ENCODE measurements around the gene SURF2.

SURF2 gene

DNA sequence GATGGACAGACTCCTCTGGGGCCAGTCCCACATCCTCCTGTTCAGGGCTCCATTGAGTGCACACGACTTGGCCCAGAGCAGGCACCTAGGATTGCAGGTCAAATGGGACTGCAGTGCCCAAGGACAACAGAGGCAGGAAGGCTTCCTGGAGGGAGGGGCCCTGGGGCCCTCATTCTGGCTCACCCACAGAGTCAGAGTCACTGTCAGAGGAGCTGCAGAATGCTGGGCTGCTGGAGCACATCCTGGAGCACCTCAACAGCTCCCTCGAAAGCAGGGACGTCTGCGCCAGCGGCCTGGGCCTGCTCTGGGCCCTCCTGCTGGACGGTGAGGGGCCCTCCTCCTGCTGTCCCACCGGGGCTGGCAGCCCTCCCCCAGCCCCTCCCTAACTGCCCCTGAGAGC is 46.3 kb downstream of the SURF2 start:
- no peak for DNase-seq (ENCODE audit: extremely low read depth, low read depth)
- no peak overlapping the region for H3K4me3 ChIP-seq (replicated peaks; ENCODE audit: low read depth, low read length)
- TF ChIP-seq, protein P1, sequence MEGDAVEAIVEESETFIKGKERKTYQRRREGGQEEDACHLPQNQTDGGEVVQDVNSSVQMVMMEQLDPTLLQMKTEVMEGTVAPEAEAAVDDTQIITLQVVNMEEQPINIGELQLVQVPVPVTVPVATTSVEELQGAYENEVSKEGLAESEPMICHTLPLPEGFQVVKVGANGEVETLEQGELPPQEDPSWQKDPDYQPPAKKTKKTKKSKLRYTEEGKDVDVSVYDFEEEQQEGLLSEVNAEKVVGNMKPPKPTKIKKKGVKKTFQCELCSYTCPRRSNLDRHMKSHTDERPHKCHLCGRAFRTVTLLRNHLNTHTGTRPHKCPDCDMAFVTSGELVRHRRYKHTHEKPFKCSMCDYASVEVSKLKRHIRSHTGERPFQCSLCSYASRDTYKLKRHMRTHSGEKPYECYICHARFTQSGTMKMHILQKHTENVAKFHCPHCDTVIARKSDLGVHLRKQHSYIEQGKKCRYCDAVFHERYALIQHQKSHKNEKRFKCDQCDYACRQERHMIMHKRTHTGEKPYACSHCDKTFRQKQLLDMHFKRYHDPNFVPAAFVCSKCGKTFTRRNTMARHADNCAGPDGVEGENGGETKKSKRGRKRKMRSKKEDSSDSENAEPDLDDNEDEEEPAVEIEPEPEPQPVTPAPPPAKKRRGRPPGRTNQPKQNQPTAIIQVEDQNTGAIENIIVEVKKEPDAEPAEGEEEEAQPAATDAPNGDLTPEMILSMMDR (IDR thresholded peaks at IDR 0.05; ENCODE audit: low read depth, low read length, missing control alignments) = no peak

- TF ChIP-seq, protein P1 (IDR thresholded peaks at IDR 0.05; ENCODE audit: low read depth, low read length, missing control alignments) = peak; percentile 61
- no peak overlapping the region for H3K4me3 ChIP-seq (replicated peaks; ENCODE audit: low read depth, low read length)
- DNase-seq (ENCODE audit: extremely low read depth, low read depth) = no peak
Measured at GRCh38 chr9:133403766-133404453, 47.6 kb downstream of the SURF2 start.

GRCh38 chr9:133404454-133405002 is 48.2 kb downstream of the SURF2 start:
- H3K4me3 ChIP-seq (replicated peaks; ENCODE audit: low read depth, low read length) = no peak overlapping the region
- TF ChIP-seq, protein P1 (IDR thresholded peaks at IDR 0.05; ENCODE audit: low read depth, low read length, missing control alignments) = no peak
- no peak for DNase-seq (ENCODE audit: extremely low read depth, low read depth)

DNA sequence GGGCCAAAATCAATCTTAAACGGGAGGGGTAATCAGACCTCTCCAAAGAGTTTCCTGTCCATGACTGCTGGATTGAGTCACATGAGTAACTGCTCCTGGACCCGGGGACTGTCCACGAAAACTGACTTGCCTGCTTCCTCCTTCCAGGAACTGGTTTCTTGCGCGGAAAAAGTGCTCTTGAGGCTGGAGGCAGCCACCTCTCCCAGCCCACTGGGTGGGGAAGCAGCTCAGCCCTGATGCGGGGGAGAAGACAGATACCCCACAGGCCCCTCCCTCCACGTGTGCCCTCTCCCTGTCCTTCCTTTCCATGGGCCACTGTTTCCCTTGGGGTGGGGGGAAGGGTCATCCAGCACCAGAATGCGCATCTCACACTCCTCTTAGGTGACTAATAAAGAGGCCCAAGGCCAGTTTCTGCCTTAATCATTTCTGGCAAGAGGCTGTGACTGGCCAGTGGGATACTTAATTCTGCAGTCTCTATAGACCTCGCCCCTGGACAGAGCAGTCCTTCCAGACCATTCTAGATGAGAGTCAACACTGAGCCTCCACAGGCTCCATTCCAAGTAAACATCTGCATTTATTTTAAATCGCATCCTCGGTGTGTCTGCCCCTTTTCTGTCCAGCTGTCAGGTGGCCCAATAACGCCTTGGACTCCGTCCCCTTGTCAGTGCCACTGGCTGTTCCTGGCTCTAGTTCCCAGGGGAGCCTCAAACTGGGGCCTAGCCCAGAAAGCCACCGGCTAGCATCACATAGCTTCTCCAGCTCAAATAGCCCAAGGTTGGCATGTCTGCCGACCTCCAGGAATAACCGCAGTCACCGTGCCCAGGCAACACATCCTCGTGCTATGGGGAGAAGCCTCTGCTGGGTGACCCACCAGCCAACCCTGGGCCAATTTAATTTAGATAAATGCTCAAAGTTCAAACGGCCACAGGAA is 49.4 kb downstream of the SURF2 start:
- TF ChIP-seq, protein P1 (IDR thresholded peaks at IDR 0.05; ENCODE audit: low read depth, low read length, missing control alignments) = no peak
- no peak for DNase-seq (ENCODE audit: extremely low read depth, low read depth)

DNA sequence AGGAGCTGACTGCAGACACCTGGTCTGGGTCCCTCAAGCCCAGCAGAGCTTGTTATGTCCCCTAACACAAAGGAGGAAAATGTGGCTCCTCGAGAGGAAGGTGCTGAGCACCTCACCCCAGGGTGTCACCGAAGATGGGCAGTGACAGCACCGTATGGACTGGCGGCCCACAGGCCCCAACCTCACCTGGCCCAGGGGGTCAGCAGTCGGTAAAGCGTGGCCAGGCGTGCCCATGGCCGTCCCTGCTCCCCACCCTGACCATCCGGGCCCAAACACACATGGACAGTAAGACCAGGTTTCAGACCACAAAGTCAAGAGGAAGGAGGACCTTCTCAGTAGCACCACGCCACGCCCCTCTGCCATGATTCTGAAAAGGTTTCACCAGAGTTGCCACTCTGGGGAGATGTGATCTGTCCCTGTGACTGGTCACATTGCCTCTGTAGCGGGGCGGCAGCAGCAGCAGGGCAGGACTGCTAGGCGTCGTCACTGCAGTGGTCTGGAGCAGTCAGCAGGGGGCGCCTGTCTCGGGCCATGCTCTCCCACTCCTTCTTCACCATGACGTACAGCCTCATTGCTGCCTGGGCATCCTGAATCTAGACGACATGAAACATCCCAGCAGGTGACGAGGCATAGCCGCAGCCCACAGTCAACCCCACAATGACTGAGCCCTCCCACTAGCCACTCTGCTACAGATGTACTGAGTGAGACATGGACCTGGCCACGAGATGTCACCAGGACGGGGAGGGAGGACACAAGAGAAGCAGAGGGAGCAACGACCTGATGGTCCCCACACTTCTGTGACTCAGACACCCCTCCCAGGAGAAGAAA is 50.3 kb downstream of the SURF2 start:
- DNase-seq (ENCODE audit: extremely low read depth, low read depth) = peak; percentile 52
- H3K4me3 ChIP-seq (replicated peaks; ENCODE audit: low read depth, low read length) = no peak overlapping the region

More for the DNA sequence above, 49.4 kb downstream of the SURF2 start:
- H3K4me3 ChIP-seq (replicated peaks; ENCODE audit: low read depth, low read length) = no peak overlapping the region

More for the DNA sequence above, 50.3 kb downstream of the SURF2 start:
- TF ChIP-seq, protein P1 (IDR thresholded peaks at IDR 0.05; ENCODE audit: low read depth, low read length, missing control alignments) = peak; percentile 96
